ENCODE data around the gene LRRC8C.

The LRRC8C gene

DNA sequence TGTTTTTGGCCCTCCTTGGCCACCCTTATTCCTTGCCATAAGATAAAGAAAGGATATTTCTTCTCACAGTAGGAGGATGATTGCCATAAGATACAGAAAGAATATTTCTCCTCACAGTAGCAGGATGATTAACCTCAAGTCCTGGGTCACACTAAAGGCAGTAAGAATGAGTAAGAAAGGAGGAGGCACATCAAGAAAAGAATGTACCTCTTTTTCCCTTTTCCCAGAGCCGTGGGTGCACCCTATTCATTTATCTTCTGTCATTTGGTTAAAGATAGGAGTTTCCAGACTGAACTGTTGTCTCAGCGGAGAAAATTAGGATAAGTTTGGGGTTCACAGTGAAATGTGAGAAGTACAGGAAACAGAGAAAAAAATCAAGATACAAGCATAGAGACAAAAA, 52.5 kb downstream of the LRRC8C start:
- TF ChIP-seq, protein P1, sequence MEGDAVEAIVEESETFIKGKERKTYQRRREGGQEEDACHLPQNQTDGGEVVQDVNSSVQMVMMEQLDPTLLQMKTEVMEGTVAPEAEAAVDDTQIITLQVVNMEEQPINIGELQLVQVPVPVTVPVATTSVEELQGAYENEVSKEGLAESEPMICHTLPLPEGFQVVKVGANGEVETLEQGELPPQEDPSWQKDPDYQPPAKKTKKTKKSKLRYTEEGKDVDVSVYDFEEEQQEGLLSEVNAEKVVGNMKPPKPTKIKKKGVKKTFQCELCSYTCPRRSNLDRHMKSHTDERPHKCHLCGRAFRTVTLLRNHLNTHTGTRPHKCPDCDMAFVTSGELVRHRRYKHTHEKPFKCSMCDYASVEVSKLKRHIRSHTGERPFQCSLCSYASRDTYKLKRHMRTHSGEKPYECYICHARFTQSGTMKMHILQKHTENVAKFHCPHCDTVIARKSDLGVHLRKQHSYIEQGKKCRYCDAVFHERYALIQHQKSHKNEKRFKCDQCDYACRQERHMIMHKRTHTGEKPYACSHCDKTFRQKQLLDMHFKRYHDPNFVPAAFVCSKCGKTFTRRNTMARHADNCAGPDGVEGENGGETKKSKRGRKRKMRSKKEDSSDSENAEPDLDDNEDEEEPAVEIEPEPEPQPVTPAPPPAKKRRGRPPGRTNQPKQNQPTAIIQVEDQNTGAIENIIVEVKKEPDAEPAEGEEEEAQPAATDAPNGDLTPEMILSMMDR (IDR thresholded peaks at IDR 0.05; ENCODE audit: low read depth, low read length, missing control alignments): no peak
- Histone ChIP-seq H3K4me3 (ENCODE audit: low read depth, low read length) (no peak overlapping the region), H3K27me3 (replicated peaks) (no peaks in the 10 kb centered on the region), H3K36me3 (replicated peaks) (no peaks in the 10 kb centered on the region), H3K27ac (no peak overlapping the region)
- in situ Hi-C loops (cut with HindIII; ENCODE audit: low pct_ligation_motif_present, low sequenced_read_pairs): no loop called here
- no peak for DNase-seq

GRCh38 chr1:89686520-89686919, 53.6 kb downstream of the LRRC8C start:
- in situ Hi-C loops (cut with HindIII; ENCODE audit: low pct_ligation_motif_present, low sequenced_read_pairs): no loop called here
- H3K27ac ChIP-seq: no peak overlapping the region
- H3K4me3 ChIP-seq (ENCODE audit: low read depth, low read length): no peak overlapping the region
- TF ChIP-seq, protein P1 (IDR thresholded peaks at IDR 0.05; ENCODE audit: low read depth, low read length, missing control alignments): no peak
- H3K36me3 ChIP-seq (replicated peaks): no peaks in the 10 kb centered on the region
- no peaks in the 10 kb centered on the region for H3K27me3 ChIP-seq (replicated peaks)
- DNase-seq: no peak

DNA sequence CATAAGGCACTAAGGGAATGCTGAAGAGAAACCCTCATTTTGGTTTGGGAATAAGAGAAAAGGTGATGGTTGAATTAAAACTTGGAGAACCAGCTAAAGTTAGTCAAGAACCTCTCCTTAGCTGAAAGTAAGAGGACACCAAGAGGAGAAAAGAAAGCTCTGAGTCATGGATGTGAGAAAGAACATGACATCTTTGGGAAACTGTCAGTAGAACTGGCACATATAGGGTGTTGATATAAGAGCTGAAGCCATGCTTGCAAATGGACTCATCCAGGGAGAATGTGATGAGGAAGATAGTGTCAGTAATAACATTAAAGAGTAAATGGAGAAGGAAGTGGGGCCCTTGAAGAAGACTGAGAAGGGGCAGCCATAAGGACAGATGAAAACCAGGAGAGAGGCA, 54.3 kb downstream of the LRRC8C start:
- in situ Hi-C loops (cut with HindIII; ENCODE audit: low pct_ligation_motif_present, low sequenced_read_pairs): no loop called here
- TF ChIP-seq, protein P1 (IDR thresholded peaks at IDR 0.05; ENCODE audit: low read depth, low read length, missing control alignments): no peak
- Histone ChIP-seq H3K27me3 (replicated peaks) (no peaks in the 10 kb centered on the region), H3K4me3 (ENCODE audit: low read depth, low read length) (no peak overlapping the region), H3K27ac (no peak overlapping the region), H3K36me3 (replicated peaks) (no peaks in the 10 kb centered on the region)
- DNase-seq: peak; percentile 39

DNA sequence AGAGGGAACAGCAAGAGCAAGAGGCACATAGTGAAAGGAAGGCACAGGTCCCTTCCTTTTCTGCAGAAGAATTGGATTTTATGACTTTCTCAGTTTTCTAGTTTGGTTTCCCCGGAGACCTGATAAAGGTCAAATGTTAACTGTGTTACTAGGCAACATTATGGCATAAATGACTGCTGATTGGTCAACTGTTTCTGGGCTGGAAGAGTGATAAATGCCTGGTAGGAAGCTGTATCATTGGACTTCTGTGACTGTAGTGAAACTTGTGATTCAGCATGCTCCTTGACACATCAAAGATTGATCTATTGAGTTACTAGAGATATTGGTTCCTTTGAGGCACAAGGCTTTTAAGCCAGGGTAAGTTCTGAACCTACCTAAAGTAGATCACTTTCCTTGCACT, 55.7 kb downstream of the LRRC8C start:
- H3K27ac ChIP-seq: no peak overlapping the region
- H3K27me3 ChIP-seq (replicated peaks): no peaks in the 10 kb centered on the region
- no peaks in the 10 kb centered on the region for H3K36me3 ChIP-seq (replicated peaks)
- TF ChIP-seq, protein P1 (IDR thresholded peaks at IDR 0.05; ENCODE audit: low read depth, low read length, missing control alignments): no peak
- in situ Hi-C loops (cut with HindIII; ENCODE audit: low pct_ligation_motif_present, low sequenced_read_pairs): no loop called here
- H3K4me3 ChIP-seq (ENCODE audit: low read depth, low read length): no peak overlapping the region
- DNase-seq: no peak

DNA sequence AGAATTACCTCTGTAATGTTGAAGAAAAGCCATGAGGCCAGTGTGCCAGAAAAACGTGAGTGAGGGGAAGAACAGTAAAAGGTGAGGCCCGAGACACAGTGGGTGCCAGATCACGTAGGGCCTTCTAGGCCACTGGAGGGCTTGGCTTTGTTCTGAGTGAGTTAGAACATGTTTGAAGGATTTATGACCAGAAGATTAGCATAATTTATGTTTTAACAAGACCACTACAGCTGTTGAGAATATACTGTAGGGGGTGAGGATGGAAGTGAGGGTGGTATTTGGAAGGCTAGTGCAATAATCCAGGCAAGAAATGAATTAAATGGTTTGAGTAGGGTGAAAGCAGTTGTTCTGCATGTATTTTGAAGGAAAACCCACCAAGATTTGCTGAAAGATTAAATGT, 56.3 kb downstream of the LRRC8C start:
- TF ChIP-seq, protein P1 (IDR thresholded peaks at IDR 0.05; ENCODE audit: low read depth, low read length, missing control alignments): no peak
- H3K36me3 ChIP-seq (replicated peaks): no peaks in the 10 kb centered on the region
- DNase-seq: no peak
- no peak overlapping the region for H3K4me3 ChIP-seq (ENCODE audit: low read depth, low read length)
- no peak overlapping the region for H3K27ac ChIP-seq
- no peaks in the 10 kb centered on the region for H3K27me3 ChIP-seq (replicated peaks)
- in situ Hi-C loops (cut with HindIII; ENCODE audit: low pct_ligation_motif_present, low sequenced_read_pairs): no loop called here

GRCh38 chr1:89690595-89690994, 57.7 kb downstream of the LRRC8C start:
- no peaks in the 10 kb centered on the region for H3K27me3 ChIP-seq (replicated peaks)
- no peak overlapping the region for H3K27ac ChIP-seq
- H3K4me3 ChIP-seq (ENCODE audit: low read depth, low read length): no peak overlapping the region
- H3K36me3 ChIP-seq (replicated peaks): no peaks in the 10 kb centered on the region
- TF ChIP-seq, protein P1 (IDR thresholded peaks at IDR 0.05; ENCODE audit: low read depth, low read length, missing control alignments): no peak
- in situ Hi-C loops (cut with HindIII; ENCODE audit: low pct_ligation_motif_present, low sequenced_read_pairs): no loop called here
- no peak for DNase-seq
